Stimulated activated CD8-positive, alpha-beta memory T cell treated with anti-CD3 and anti-CD28 coated beads, Interleukin-2, amount 100 ng/mL, for 48 hours (primary cell): ENCODE results near the gene HOXA5.

Experiments used
- DNase-seq, 2 donors: peaks; one replicate each; pipeline ENCODE4 v3.0.0-alpha.2; 2020; ENCODE audit warnings: low read depth in 2 of 2

The HOXA5 gene

GRCh38 chr7:27148756-27149641 is 5.5 kb upstream of the HOXA5 start:
- DNase-seq = no peak

GRCh38 chr7:27148031-27148755 is 4.7 kb upstream of the HOXA5 start:
- DNase-seq = no peak

- DNase-seq = no peak
These were observed 3.9 kb upstream of the HOXA5 start, which contains the start of gene HOXA6 for GRCh38 chr7:27147199-27148030. Gene HOXA6 (minus strand): TSS chr7:27147774. CDS start chr7:27147749, 25 bp downstream.

- no peak for DNase-seq
These were observed 3.2 kb upstream of the HOXA5 start for GRCh38 chr7:27146491-27147198.

- no peak for DNase-seq
These were observed 2.5 kb upstream of the HOXA5 start for GRCh38 chr7:27145914-27146412.

GRCh38 chr7:27145165-27145913 is 1.9 kb upstream of the HOXA5 start:
- no peak for DNase-seq

- no peak for DNase-seq
These were observed 1.3 kb upstream of the HOXA5 start for GRCh38 chr7:27144781-27145164.

- DNase-seq = no peak
These were observed 684 bp upstream of the HOXA5 start for GRCh38 chr7:27143950-27144780.

GRCh38 chr7:27142580-27143022 is 880 bp downstream of the HOXA5 start:
- DNase-seq = no peak

- DNase-seq = no peak
These were observed 1.4 kb downstream of the HOXA5 start for GRCh38 chr7:27141923-27142579.

GRCh38 chr7:27141137-27141922 is 2.2 kb downstream of the HOXA5 start:
- DNase-seq = no peak

GRCh38 chr7:27140126-27140857 is 3.2 kb downstream of the HOXA5 start:
- DNase-seq = no peak

- no peak for DNase-seq
These were observed 4.0 kb downstream of the HOXA5 start for GRCh38 chr7:27139334-27140125.

GRCh38 chr7:27138985-27139333 is 4.5 kb downstream of the HOXA5 start:
- DNase-seq = no peak

- no peak for DNase-seq
These were observed 5.0 kb downstream of the HOXA5 start for GRCh38 chr7:27138472-27138871.

- no peak for DNase-seq
These were observed 5.7 kb downstream of the HOXA5 start for GRCh38 chr7:27137640-27138315.
